GM12865 (cell line): ENCODE data around the gene SYCP2.
"Not testable (repeated sequence)": the region's sequence is repeated elsewhere in the genome, so short reads cannot be mapped to it uniquely, and the experiment has no call there.

Experiments
- DNase-seq: peaks from one replicate; pipeline ENCODE4 v3.0.0; 2010; ENCODE audit warnings: low read depth
- H3K4me3 ChIP-seq: 2 replicates; pipeline ENCODE4 v1.5.1; 2011; ENCODE audit warnings: mild to moderate bottlenecking, low read depth, low read length, control low read depth
- CTCF ChIP-seq: IDR thresholded peaks from 2 replicates; pipeline ENCODE4 v1.5.1; 2011; ENCODE audit warnings: low read length, control low read depth, low read depth, inconsistent platforms; ENCODE audit not compliant: insufficient read depth; ENCODE audit errors: missing control alignments

Gene SYCP2

GRCh38 chr20:59966428-59966827 is 33.0 kb upstream of the SYCP2 start:
- no peak overlapping the region for H3K4me3 ChIP-seq
- TF ChIP-seq CTCF: no peak
- DNase-seq: no peak

DNA sequence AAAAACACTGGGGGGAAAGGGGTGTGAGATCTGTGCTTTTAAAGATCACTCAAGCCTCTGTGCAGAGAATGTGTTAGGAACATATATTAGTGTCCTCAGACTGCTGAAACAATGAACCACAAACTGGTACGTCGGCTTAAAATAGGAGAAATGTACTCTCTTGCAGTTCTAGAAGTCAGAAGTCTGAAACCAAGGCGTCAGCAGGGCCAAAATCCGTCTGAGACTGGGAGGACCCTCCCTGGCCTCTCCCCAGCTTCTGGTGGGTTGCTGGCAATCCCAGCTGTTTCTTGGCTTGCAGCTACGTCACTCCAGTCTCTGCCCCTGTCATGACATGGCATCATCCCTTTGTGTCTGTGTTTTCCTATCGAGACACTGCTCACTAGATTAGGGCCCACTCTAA is 28.7 kb upstream of the SYCP2 start:
- no peak overlapping the region for H3K4me3 ChIP-seq
- DNase-seq: no peak
- TF ChIP-seq CTCF: no peak

- no peak for TF ChIP-seq CTCF
- DNase-seq: no peak
- no peak overlapping the region for H3K4me3 ChIP-seq
Observed at GRCh38 chr20:59961423-59961822, 28.0 kb upstream of the SYCP2 start.

DNA sequence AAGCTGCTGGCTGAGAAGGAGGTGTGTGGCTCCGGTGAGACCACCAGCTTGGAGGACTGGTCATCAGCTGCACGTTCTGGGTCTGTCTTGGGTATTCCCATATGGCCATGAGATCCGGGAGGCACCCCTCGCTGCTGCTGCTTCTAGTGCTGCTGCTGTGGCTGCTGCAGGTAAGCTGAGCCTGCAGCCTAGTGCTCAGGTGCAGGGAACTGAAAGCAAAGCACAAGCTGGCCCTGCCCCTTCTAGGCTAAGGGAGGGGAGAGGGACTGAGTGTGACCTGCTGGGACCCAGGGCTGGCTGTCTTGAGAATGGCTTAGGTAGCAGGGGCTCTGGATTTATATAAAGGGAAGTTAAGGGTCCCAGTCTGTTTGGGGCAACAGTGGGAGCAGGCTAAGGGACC is 25.2 kb upstream of the SYCP2 start:
- no peak overlapping the region for H3K4me3 ChIP-seq
- no peak for TF ChIP-seq CTCF
- no peak for DNase-seq

DNA sequence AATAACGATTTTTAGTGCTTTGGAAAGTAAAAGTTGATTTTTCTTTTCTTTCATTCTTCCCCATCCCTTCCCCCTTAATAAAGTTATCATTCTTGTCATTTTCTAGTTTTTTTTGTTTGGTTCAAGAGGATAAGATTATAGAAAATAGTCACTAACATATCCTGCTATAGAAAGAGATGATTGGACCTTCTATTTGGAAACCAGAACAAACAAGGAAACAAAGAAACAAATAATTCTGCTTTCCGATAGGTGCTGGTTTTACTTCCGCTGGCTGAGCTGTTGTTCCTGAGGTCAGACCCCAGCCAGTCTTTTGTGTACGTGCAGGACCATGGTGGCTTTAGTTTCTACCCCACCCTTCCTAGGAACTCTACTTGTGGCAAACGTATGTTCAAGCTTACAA is 24.7 kb upstream of the SYCP2 start, which contains the start of gene CDH26:
Gene CDH26, plus strand, starts transcription at position 301 of the 400 bp plus-strand sequence. CDS start 304 bp downstream, outside the sequence.
- TF ChIP-seq CTCF: no peak
- DNase-seq: no peak
- H3K4me3 ChIP-seq: no peak within 1 kb of the TSS

GRCh38 chr20:59957568-59957967 is 24.1 kb upstream of the SYCP2 start:
- H3K4me3 ChIP-seq, DNase-seq: not testable (repeated sequence)

DNA sequence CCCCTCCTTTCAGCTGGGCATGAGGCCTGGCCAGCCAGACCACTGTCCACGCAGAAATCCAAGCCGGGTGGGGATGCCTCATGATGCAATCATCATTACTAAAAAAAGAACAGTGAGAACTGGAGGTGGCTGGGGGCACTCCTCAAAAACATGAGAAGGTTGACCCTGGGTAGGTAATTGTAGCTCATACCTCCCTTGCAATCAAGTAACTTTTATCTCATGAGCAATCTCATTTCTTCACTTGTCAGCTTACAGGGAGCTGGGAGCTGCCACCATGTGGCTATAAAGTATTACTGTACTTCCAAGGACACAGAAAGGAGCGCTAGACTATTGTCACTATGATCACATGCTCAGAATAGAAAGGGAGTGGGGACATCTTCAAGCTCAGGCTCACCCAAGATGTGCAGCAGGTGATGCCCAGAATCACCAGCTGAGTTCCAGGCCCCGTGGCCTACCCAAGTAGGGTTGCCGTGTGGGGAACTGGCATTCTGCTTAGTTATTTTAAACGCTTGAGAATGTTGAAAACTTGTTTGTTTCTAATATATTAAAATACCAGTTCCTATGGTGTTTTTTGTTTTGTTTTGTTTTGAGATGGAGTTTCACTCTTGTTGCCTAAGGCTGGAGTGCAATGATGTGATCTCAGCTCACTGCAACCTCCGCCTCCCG is 21.8 kb upstream of the SYCP2 start:
- no peak overlapping the region for H3K4me3 ChIP-seq
- TF ChIP-seq CTCF: peak; percentile 1
- DNase-seq: peak; percentile 16
